Erythroblast (primary cell): ENCODE results near the gene MROH8.

ENCODE experiments used
- DNase-seq, 2 experiments: peaks; one replicate each; lab custom pipeline; 2025; lab: John Stamatoyannopoulos, UW
- GATA1 ChIP-seq: IDR thresholded peaks from 2 replicates; pipeline ENCODE4 v1.6.1; 2011; ENCODE audit warnings: low read depth, mild to moderate bottlenecking, control low read depth, low read length, moderate library complexity
- POLR2A ChIP-seq: IDR thresholded peaks from 2 replicates; pipeline ENCODE4 v1.6.1; 2011; ENCODE audit warnings: mild to moderate bottlenecking, low read length

The MROH8 gene

GRCh38 chr20:37114012-37114411 is 65.3 kb downstream of the MROH8 start:
- TF ChIP-seq GATA1 = no peak
- no peak for TF ChIP-seq POLR2A

GRCh38 chr20:37111926-37112455 is 67.4 kb downstream of the MROH8 start:
- TF ChIP-seq POLR2A = no peak
- no peak for TF ChIP-seq GATA1
- DNase-seq = no peak

More at GRCh38 chr20:37114012-37114411, 65.3 kb downstream of the MROH8 start:
- no peak for DNase-seq

GRCh38 chr20:37108676-37109075 is 70.7 kb downstream of the MROH8 start:
- no peak for TF ChIP-seq GATA1
- no peak for TF ChIP-seq POLR2A
- DNase-seq = no peak

GRCh38 chr20:37102571-37102970 is 76.8 kb downstream of the MROH8 start:
- DNase-seq = no peak
- TF ChIP-seq GATA1 = no peak
- TF ChIP-seq POLR2A = no peak

GRCh38 chr20:37096415-37097041 is 82.8 kb downstream of the MROH8 start:
- TF ChIP-seq POLR2A (no peak), GATA1 (no peak)
- DNase-seq = peak in 1 of 2 experiments; percentile 48

- TF ChIP-seq POLR2A (peak; percentile 80), GATA1 (no peak)
Observed at GRCh38 chr20:37095599-37096414, 83.5 kb downstream of the MROH8 start, which contains the start of gene RBL1. RBL1 (minus strand) TSS chr20:37095997; CDS start chr20:37095928, 69 bp downstream.

GRCh38 chr20:37095108-37095598 is 84.2 kb downstream of the MROH8 start:
- peak; percentile 72 to 73 for DNase-seq
- peak; percentile 6 for TF ChIP-seq POLR2A
- TF ChIP-seq GATA1 = no peak

More at GRCh38 chr20:37095599-37096414, 83.5 kb downstream of the MROH8 start, which contains the start of gene RBL1:
- DNase-seq = peak; percentile 94 to 95

GRCh38 chr20:37090407-37090806 is 88.9 kb downstream of the MROH8 start:
- DNase-seq = no peak
- TF ChIP-seq GATA1 (no peak), POLR2A (no peak)

GRCh38 chr20:37081717-37082289 is 97.5 kb downstream of the MROH8 start:
- DNase-seq = no peak
- TF ChIP-seq POLR2A (no peak), GATA1 (no peak)

- TF ChIP-seq GATA1 (no peak), POLR2A (no peak)
- DNase-seq = no peak
Observed at GRCh38 chr20:37077009-37077408, 102.3 kb downstream of the MROH8 start.

- no peak for DNase-seq
- TF ChIP-seq POLR2A (no peak), GATA1 (no peak)
Observed at GRCh38 chr20:37075932-37076685, 103.2 kb downstream of the MROH8 start.

- no peak for DNase-seq
- TF ChIP-seq POLR2A (no peak), GATA1 (no peak)
Observed at GRCh38 chr20:37072293-37073196, 106.8 kb downstream of the MROH8 start.
